PC-9 (cell line): ENCODE results near the gene RXRA. TPM values are rescaled to one million over a fixed set of nuclear protein-coding genes. Genes with fewer than 3 reads are reported as not detected.

Experiments used
- BruUV-seq: library from RNA; stranded (reverse); fragments of 400-500 nt; replicated peaks from 2 replicates; lab custom pipeline; 2021; lab: Mats Ljungman, UMichigan
- CTCF ChIA-PET: fragments of 300-600 bp; sonication (Branson Sonifier 250); formaldehyde crosslinking; loops from one replicate; lab custom pipeline; 2022; ENCODE audit warnings: antibody characterized with exemption; lab: Charles Lee
- POLR2A ChIA-PET: fragments of 300-600 bp; sonication (Branson Sonifier 250); formaldehyde crosslinking; loops from one replicate; lab custom pipeline; 2022; ENCODE audit warnings: antibody characterized with exemption; ENCODE audit not compliant: unreplicated experiment; lab: Charles Lee
- DNase-seq, 2 experiments: peaks; one replicate each; pipeline versions ENCODE4 v3.0.0 to v3.0.0-alpha.2; 2015 to 2022; ENCODE audit warnings: mixed read lengths in 1 of 2
- H2AFZ ChIP-seq: fragments of 200-600 bp; sonication (generic); 2 replicates; pipeline ENCODE4 v1.8.1; 2017; ENCODE audit warnings: antibody characterized with exemption
- H3F3A ChIP-seq: fragments of 200-600 bp; sonication (generic); 2 replicates; pipeline ENCODE4 v1.8.1; 2017; ENCODE audit warnings: antibody characterized with exemption, mild to moderate bottlenecking, low read depth; ENCODE audit not compliant: insufficient read depth
- H3K27ac ChIP-seq: fragments of 200-600 bp; sonication (generic); 2 replicates; pipeline ENCODE4 v1.6.1; 2016; ENCODE audit warnings: mixed run types
- H3K27me3 ChIP-seq: fragments of 200-600 bp; sonication (generic); 2 replicates; pipeline ENCODE4 v1.6.1; 2016; ENCODE audit warnings: low read depth, mixed run types; ENCODE audit not compliant: insufficient read depth
- H3K36me3 ChIP-seq: fragments of 200-600 bp; sonication (generic); 2 replicates; pipeline ENCODE4 v1.6.1; 2016; ENCODE audit warnings: low read depth, mixed run types
- H3K4me1 ChIP-seq: fragments of 200-600 bp; sonication (generic); replicated peaks from 2 replicates; pipeline ENCODE4 v1.6.1; 2016; ENCODE audit warnings: mixed run types; ENCODE audit not compliant: insufficient read depth
- H3K4me2 ChIP-seq: fragments of 200-600 bp; sonication (generic); 2 replicates; pipeline ENCODE4 v1.6.1; 2017; ENCODE audit warnings: mixed run types
- H3K4me3 ChIP-seq: fragments of 200-600 bp; sonication (generic); 2 replicates; pipeline ENCODE4 v1.6.1; 2016; ENCODE audit warnings: mixed run types
- H3K79me2 ChIP-seq: fragments of 200-600 bp; sonication (generic); 2 replicates; pipeline ENCODE4 v1.6.1; 2017; ENCODE audit warnings: low read depth, mixed run types
- H3K9me2 ChIP-seq: fragments of 200-600 bp; sonication (generic); 2 replicates; pipeline ENCODE4 v1.8.1; 2017; ENCODE audit warnings: mild to moderate bottlenecking; ENCODE audit not compliant: insufficient read depth
- H3K9me3 ChIP-seq: fragments of 200-600 bp; sonication (generic); 2 replicates; pipeline ENCODE4 v1.8.1; 2016; ENCODE audit warnings: low read depth; ENCODE audit not compliant: insufficient read depth
- H4K20me1 ChIP-seq: fragments of 200-600 bp; sonication (generic); 2 replicates; pipeline ENCODE4 v1.8.1; 2017; ENCODE audit not compliant: insufficient read depth
- CTCF ChIP-seq: fragments of 200-600 bp; sonication (generic); conservative IDR thresholded peaks from 2 replicates; pipeline ENCODE4 v1.6.1; 2017; ENCODE audit warnings: mixed run types, antibody characterized with exemption, mild to moderate bottlenecking, moderate library complexity
- EZH2 ChIP-seq: fragments of 200-600 bp; sonication (generic); IDR thresholded peaks from 2 replicates; pipeline ENCODE4 v1.8.0; 2017; ENCODE audit warnings: antibody characterized with exemption, low read depth
- intact Hi-C: fragments of 100-400 bp; cut with micrococcal nuclease; formaldehyde crosslinking; loops from one replicate; pipeline ENCODE4 v1.10.0; 2022; ENCODE audit not compliant: unreplicated experiment
- total RNA-seq: library from RNA; stranded (reverse); gene quantifications from 2 replicates; pipeline ENCODE4 v1.2.3, GENCODE V29; 2021

Gene RXRA
- total RNA-seq, 1 experiment from 2014 or later: 146 TPM

DNA sequence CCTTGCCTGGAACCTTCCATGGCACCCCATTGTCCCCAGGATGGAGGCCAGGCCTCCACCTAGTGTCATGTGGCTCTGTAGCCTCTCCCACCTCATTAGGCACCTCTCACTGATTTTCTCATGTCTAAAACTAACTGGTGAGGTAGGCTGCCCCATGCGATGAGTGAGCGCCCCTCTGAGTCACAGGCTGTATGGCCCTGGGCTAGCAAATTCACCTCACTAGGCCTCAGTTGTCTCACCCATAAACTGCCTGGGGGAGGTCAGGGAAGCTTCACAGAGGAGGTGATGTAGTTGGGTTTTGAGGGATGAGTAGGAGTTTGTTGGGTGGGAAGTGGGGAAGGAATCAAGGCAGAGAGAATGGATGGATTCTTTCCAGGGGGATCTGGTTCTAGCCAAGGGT lies 8.8 kb downstream of the RXRA start:
- no peak overlapping the region for H3K4me3 ChIP-seq
- BruUV-seq: no TSS peak
- no peak overlapping the region for H2AFZ ChIP-seq
- ChIA-PET POLR2A (no interaction called here), CTCF (no interaction called here)
- no peak overlapping the region for H3K27ac ChIP-seq
- peaks cover 86% of the 10 kb centered on the region for H4K20me1 ChIP-seq
- no peaks in the 10 kb centered on the region for H3K9me2 ChIP-seq
- H3K27me3 ChIP-seq: no peaks in the 10 kb centered on the region
- no peaks in the 10 kb centered on the region for H3F3A ChIP-seq
- peaks cover 100% of the 10 kb centered on the region for H3K79me2 ChIP-seq
- H3K4me1 ChIP-seq: peaks cover 27% of the 10 kb centered on the region
- DNase-seq: peak in 1 of 2 experiments; percentile 59
- TF ChIP-seq EZH2: no peak
- no peak for TF ChIP-seq CTCF
- H3K9me3 ChIP-seq: no peaks in the 10 kb centered on the region
- no peak overlapping the region for H3K4me2 ChIP-seq
- intact Hi-C loops: no loop called here
- no peaks in the 10 kb centered on the region for H3K36me3 ChIP-seq

DNA sequence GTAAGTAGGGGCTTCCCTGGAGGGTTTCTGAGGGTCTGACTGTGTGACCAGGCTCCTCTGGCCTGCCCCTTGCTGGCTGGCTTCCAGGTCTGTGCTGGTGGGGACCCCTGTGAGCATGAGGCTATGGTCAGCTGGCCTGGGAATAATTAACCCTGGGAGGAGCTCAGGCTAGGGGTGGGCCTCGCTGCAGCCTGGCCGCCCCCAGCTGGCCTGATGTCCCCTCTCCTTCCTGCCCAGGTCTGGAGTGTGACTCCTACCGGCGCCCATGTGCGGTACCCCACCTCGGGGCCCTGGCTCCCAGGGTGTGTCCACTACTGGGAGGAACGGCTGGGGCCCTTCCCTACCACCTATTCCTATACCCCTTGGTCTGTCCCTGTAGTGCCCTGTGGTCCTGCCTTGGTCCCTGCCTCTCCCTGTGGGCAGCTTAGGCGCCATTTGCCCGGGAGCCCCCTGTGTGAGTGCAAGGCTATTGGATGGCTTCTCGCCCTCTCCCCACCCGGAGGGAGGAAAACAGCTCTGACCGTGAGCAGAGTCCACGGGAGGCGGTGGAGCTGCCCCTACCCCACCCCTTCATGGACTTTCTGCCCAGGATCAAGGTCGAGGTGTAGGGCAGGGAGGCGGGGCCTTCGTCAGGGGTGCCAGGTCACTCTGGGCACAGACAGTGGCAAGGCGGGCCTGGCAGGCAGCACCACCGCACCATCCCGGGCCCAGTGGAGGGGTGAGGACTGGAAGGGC lies 9.4 kb downstream of the RXRA start:
- no peaks in the 10 kb centered on the region for H3K9me3 ChIP-seq
- H3K4me2 ChIP-seq: no peak overlapping the region
- ChIA-PET CTCF (no interaction called here), POLR2A (no interaction called here)
- no peaks in the 10 kb centered on the region for H3K36me3 ChIP-seq
- no peak overlapping the region for H2AFZ ChIP-seq
- H4K20me1 ChIP-seq: peaks cover 86% of the 10 kb centered on the region
- BruUV-seq: no TSS peak
- no peak for DNase-seq
- no peaks in the 10 kb centered on the region for H3K27me3 ChIP-seq
- no peak overlapping the region for H3K27ac ChIP-seq
- intact Hi-C loops: no loop called here
- no peak overlapping the region for H3K4me3 ChIP-seq
- TF ChIP-seq CTCF (no peak), EZH2 (no peak)
- H3K4me1 ChIP-seq: peaks cover 21% of the 10 kb centered on the region
- H3K79me2 ChIP-seq: peaks cover 100% of the 10 kb centered on the region
- H3K9me2 ChIP-seq: no peaks in the 10 kb centered on the region
- no peaks in the 10 kb centered on the region for H3F3A ChIP-seq

DNA sequence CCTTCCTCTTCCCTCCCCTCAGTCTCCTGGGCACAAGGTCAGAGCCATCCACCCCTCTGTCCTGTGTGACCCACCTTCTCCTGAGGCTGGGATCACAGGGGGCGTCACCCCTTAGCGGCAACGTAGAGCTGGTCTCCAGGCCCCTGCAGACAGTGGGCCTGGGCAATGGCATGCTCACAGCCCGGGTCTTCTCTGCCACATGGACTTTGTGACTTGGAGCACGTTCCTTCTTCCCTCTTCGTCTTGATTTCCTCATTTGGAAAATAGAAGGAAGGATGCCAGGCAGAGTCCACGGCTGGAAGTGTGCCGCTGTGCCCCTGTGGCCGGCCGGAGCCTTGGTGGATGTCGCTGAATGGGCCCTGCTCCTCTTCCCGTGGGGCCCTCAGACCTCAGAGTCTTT lies 10.0 kb downstream of the RXRA start:
- TF ChIP-seq CTCF (no peak), EZH2 (no peak)
- intact Hi-C loops: no loop called here
- BruUV-seq: no TSS peak
- no peak overlapping the region for H2AFZ ChIP-seq
- peaks cover 86% of the 10 kb centered on the region for H4K20me1 ChIP-seq
- peaks cover 18% of the 10 kb centered on the region; the same call in 1 of the 2 replicates for H3K4me1 ChIP-seq
- CTCF ChIA-PET: no interaction called here
- POLR2A ChIA-PET: no interaction called here
- no peaks in the 10 kb centered on the region for H3K36me3 ChIP-seq
- H3K79me2 ChIP-seq: peaks cover 100% of the 10 kb centered on the region
- no peak for DNase-seq
- no peaks in the 10 kb centered on the region for H3K27me3 ChIP-seq
- no peaks in the 10 kb centered on the region for H3K9me3 ChIP-seq
- no peak overlapping the region for H3K27ac ChIP-seq
- H3K9me2 ChIP-seq: no peaks in the 10 kb centered on the region
- no peak overlapping the region for H3K4me3 ChIP-seq
- H3F3A ChIP-seq: no peaks in the 10 kb centered on the region
- no peak overlapping the region for H3K4me2 ChIP-seq
